Measurements from ENCODE around the gene RHBDL3.
A peak's percentile ranks its signal among the peaks of the same experiment; 100 is the strongest.
"Not testable (repeated sequence)": the region's sequence is repeated elsewhere in the genome, so short reads cannot be mapped to it uniquely, and the experiment has no call there.

The RHBDL3 gene

GRCh38 chr17:32253117-32253611 is 12.5 kb upstream of the RHBDL3 start:
- Histone ChIP-seq H3K4me3 (ENCODE audit: low read length) (no peak overlapping the region), H3K4me1 (ENCODE audit: control insufficient read depth, insufficient read depth, low read length) (no peaks in the 10 kb centered on the region), H3K36me3 (ENCODE audit: control insufficient read depth, insufficient read depth, low read length) (no peaks in the 10 kb centered on the region), H3K27me3 (ENCODE audit: control insufficient read depth, insufficient read depth, low read length) (no peaks in the 10 kb centered on the region), H3K27ac (ENCODE audit: low read length) (no peak overlapping the region), H3K9me3 (ENCODE audit: control insufficient read depth, insufficient read depth, low read length) (no peaks in the 10 kb centered on the region)
- no peak for DNase-seq (ENCODE audit: low read depth, low spot score)
- WGBS (ENCODE audit: insufficient coverage, insufficient read length) = no CpG with 5 or more reads among the region's 12 CpGs

GRCh38 chr17:32256012-32256700 is 9.5 kb upstream of the RHBDL3 start:
- Histone ChIP-seq H3K9me3 (ENCODE audit: control insufficient read depth, insufficient read depth, low read length) (no peaks in the 10 kb centered on the region), H3K4me3 (ENCODE audit: low read length) (no peak overlapping the region), H3K27ac (ENCODE audit: low read length) (no peak overlapping the region), H3K27me3 (ENCODE audit: control insufficient read depth, insufficient read depth, low read length) (no peaks in the 10 kb centered on the region), H3K4me1 (ENCODE audit: control insufficient read depth, insufficient read depth, low read length) (peaks cover 3% of the 10 kb centered on the region; the same call in 1 of the 2 replicates), H3K36me3 (ENCODE audit: control insufficient read depth, insufficient read depth, low read length) (no peaks in the 10 kb centered on the region)
- DNase-seq (ENCODE audit: low read depth, low spot score) = no peak
- WGBS (ENCODE audit: insufficient coverage, insufficient read length) = no CpG with 5 or more reads among the region's 9 CpGs

- Histone ChIP-seq H3K27me3 (ENCODE audit: control insufficient read depth, insufficient read depth, low read length) (no peaks in the 10 kb centered on the region), H3K4me3 (ENCODE audit: low read length) (no peak overlapping the region), H3K27ac (ENCODE audit: low read length) (no peak overlapping the region), H3K4me1 (ENCODE audit: control insufficient read depth, insufficient read depth, low read length) (peaks cover 3% of the 10 kb centered on the region; the same call in 1 of the 2 replicates), H3K36me3 (ENCODE audit: control insufficient read depth, insufficient read depth, low read length) (no peaks in the 10 kb centered on the region), H3K9me3 (ENCODE audit: control insufficient read depth, insufficient read depth, low read length) (no peaks in the 10 kb centered on the region)
- WGBS (ENCODE audit: insufficient coverage, insufficient read length) = no CpG with 5 or more reads among the region's 9 CpGs
- no peak for DNase-seq (ENCODE audit: low read depth, low spot score)
These were observed 9.0 kb upstream of the RHBDL3 start for GRCh38 chr17:32256701-32257019.

DNA sequence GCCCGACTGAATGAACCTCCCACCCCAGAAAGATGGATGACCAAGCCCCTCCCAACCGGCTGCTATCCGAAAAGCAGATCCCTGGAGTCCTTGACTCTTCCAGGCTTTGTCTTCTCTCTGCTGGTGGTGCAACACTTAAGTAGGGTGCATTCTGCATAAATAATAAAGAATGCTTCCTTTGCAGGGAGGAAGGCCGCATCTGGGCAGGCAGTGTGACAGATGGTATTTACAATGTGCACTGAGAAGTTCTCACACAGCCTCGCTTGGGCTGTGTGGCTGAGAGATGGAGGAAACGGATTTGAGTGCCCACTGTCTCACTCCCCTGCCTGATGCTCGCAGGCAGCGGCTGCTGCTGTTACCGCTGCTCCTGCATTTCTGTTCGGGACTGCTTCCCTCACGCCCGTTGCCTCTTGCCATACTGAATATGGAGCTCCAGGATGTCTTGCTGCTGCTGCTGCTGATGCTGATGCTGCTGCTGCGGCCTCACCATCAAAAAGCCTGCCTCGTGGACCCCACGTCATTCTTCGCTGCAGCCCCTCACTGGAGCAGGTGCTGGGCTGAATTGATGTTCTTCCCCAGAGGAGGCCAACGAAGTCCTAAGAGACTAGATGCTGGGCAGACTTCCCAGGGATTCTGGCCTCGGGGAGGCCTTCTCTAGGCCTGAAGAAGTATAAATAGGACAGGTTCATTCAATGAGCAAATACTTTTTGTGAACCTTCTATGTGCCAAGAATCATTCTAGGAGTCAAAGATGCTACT is 7.1 kb upstream of the RHBDL3 start:
- Histone ChIP-seq H3K9me3 (ENCODE audit: control insufficient read depth, insufficient read depth, low read length) (no peaks in the 10 kb centered on the region), H3K4me1 (ENCODE audit: control insufficient read depth, insufficient read depth, low read length) (peaks cover 3% of the 10 kb centered on the region; the same call in 1 of the 2 replicates), H3K36me3 (ENCODE audit: control insufficient read depth, insufficient read depth, low read length) (no peaks in the 10 kb centered on the region), H3K27ac (ENCODE audit: low read length) (no peak overlapping the region), H3K4me3 (ENCODE audit: low read length) (no peak overlapping the region), H3K27me3 (ENCODE audit: control insufficient read depth, insufficient read depth, low read length) (no peaks in the 10 kb centered on the region)
- no CpG with 5 or more reads among the region's 18 CpGs for WGBS (ENCODE audit: insufficient coverage, insufficient read length)
- DNase-seq (ENCODE audit: low read depth, low spot score) = no peak

DNA sequence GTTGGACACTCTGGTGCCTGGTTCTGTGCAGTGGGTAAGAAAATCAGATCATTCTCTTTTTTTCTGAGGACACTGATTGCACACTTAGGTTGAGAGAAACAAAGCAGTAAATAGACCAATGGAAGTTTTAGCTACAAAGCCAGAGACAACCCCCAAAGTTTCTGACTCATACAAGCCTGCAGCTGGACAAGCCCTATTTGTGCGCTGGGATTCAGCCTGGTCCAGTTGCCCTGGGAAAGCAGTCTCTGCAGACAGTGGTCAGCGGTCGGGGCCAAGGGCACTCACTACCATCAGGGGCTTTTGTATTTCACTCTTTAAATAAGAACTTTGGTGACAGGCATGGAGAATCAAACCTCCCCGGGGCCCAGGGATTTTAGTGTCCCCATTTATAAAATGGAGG is 6.0 kb upstream of the RHBDL3 start:
- H3K4me1 ChIP-seq (ENCODE audit: control insufficient read depth, insufficient read depth, low read length) = peaks cover 5% of the 10 kb centered on the region
- H3K4me3 ChIP-seq (ENCODE audit: low read length) = no peak overlapping the region
- no peak for DNase-seq (ENCODE audit: low read depth, low spot score)
- no peaks in the 10 kb centered on the region for H3K36me3 ChIP-seq (ENCODE audit: control insufficient read depth, insufficient read depth, low read length)
- H3K9me3 ChIP-seq (ENCODE audit: control insufficient read depth, insufficient read depth, low read length) = no peaks in the 10 kb centered on the region
- H3K27me3 ChIP-seq (ENCODE audit: control insufficient read depth, insufficient read depth, low read length) = peaks cover 2% of the 10 kb centered on the region; the same call in 1 of the 2 replicates
- WGBS (ENCODE audit: insufficient coverage, insufficient read length) = no CpG with 5 or more reads among the region's 4 CpGs
- H3K27ac ChIP-seq (ENCODE audit: low read length) = no peak overlapping the region

DNA sequence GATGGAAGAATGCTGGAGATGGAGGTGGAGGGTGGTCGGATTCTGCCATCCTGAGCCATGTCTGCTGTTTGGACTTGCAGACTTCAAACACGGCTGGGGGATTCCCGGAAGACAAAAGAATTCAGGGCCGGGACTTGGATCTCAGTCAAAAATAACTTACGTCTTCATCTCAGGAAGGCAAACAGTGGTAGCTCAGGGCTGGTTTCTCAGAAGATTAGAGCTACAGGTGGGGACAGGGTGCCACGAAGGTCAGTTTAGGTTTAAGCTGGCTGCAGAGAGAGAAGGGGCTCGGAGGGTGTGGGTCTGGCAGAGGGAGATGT is 4.3 kb upstream of the RHBDL3 start:
- H3K27me3 ChIP-seq (ENCODE audit: control insufficient read depth, insufficient read depth, low read length) = peaks cover 9% of the 10 kb centered on the region; the same call in 1 of the 2 replicates
- no peaks in the 10 kb centered on the region for H3K9me3 ChIP-seq (ENCODE audit: control insufficient read depth, insufficient read depth, low read length)
- peaks cover 8% of the 10 kb centered on the region for H3K4me1 ChIP-seq (ENCODE audit: control insufficient read depth, insufficient read depth, low read length)
- no peaks in the 10 kb centered on the region for H3K36me3 ChIP-seq (ENCODE audit: control insufficient read depth, insufficient read depth, low read length)
- no CpG with 5 or more reads among the region's 7 CpGs for WGBS (ENCODE audit: insufficient coverage, insufficient read length)
- DNase-seq (ENCODE audit: low read depth, low spot score) = no peak
- H3K4me3 ChIP-seq (ENCODE audit: low read length) = no peak overlapping the region
- no peak overlapping the region for H3K27ac ChIP-seq (ENCODE audit: low read length)

- WGBS (ENCODE audit: insufficient coverage, insufficient read length) = no CpG with 5 or more reads among the region's 13 CpGs
- Histone ChIP-seq H3K9me3 (ENCODE audit: control insufficient read depth, insufficient read depth, low read length) (no peaks in the 10 kb centered on the region), H3K27me3 (ENCODE audit: control insufficient read depth, insufficient read depth, low read length) (peaks cover 10% of the 10 kb centered on the region; the same call in 1 of the 2 replicates), H3K36me3 (ENCODE audit: control insufficient read depth, insufficient read depth, low read length) (no peaks in the 10 kb centered on the region), H3K4me3 (ENCODE audit: low read length) (no peak overlapping the region), H3K4me1 (ENCODE audit: control insufficient read depth, insufficient read depth, low read length) (peaks cover 8% of the 10 kb centered on the region), H3K27ac (ENCODE audit: low read length) (no peak overlapping the region)
- DNase-seq (ENCODE audit: low read depth, low spot score) = no peak
These were observed 3.6 kb upstream of the RHBDL3 start for GRCh38 chr17:32261936-32262510.

DNA sequence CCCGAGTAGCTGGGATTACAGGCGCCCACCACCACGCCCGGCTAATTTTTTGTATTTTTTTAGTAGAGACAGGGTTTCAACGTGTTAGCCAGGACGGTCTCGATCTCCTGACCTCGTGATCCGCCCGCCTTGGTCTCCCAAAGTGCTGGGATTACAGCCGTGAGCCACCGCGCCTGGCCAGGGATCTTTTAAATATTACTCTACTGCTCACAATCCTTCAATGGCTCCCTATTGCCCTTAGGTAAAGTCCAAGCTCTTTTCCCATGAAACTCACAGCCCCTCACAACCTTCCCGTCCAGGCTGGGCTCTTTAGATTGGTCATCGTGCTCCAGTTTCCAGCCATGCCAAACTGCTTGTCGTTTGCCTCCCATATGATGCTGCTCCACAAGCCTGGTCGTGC is 2.1 kb upstream of the RHBDL3 start:
- not testable (repeated sequence) for H3K9me3 ChIP-seq (ENCODE audit: control insufficient read depth, insufficient read depth, low read length); H3K27ac ChIP-seq (ENCODE audit: low read length); H3K4me1 ChIP-seq (ENCODE audit: control insufficient read depth, insufficient read depth, low read length); H3K36me3 ChIP-seq (ENCODE audit: control insufficient read depth, insufficient read depth, low read length); DNase-seq (ENCODE audit: low read depth, low spot score); H3K4me3 ChIP-seq (ENCODE audit: low read length)
- no CpG with 5 or more reads among the region's 17 CpGs for WGBS (ENCODE audit: insufficient coverage, insufficient read length)
- H3K27me3 ChIP-seq (ENCODE audit: control insufficient read depth, insufficient read depth, low read length) = peaks cover 14% of the 10 kb centered on the region; the same call in 1 of the 2 replicates

DNA sequence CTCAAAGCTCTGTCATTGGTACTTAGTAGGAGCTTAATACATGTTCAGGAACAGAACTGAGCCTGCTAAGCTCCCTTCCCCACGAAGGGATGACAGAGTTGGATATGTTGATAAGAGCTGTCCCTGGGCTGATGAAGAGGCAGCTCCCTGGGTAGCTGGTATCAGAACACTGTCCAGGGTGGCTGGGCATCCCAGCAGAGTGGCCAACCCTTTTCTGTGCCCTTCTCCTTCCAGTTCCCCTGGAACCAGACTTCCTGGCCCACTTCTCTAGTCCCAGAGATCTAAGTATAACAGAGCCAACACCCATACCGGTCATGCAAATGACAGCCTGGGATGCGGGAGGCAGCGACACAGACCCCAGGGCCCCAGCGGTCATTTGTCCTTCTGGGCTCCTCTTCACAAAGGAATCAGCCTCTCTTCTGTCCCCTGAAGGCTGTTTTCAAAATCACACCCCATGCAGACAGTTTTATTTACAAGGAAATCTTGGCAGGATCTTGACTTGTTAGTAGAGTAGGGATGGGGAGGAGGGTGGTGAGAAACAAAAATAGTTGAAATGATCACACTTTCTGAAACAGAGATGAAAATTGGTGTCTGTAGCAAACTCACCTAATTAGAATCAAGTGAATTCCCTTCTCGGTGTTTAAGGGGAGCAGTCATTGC is 1.4 kb upstream of the RHBDL3 start:
- H3K27me3 ChIP-seq (ENCODE audit: control insufficient read depth, insufficient read depth, low read length) = peaks cover 14% of the 10 kb centered on the region; the same call in 1 of the 2 replicates
- H3K27ac ChIP-seq (ENCODE audit: low read length) = no peak overlapping the region
- no peak overlapping the region; the same call in 1 of the 2 replicates for H3K4me3 ChIP-seq (ENCODE audit: low read length)
- no peaks in the 10 kb centered on the region for H3K36me3 ChIP-seq (ENCODE audit: control insufficient read depth, insufficient read depth, low read length)
- DNase-seq (ENCODE audit: low read depth, low spot score) = no peak
- H3K4me1 ChIP-seq (ENCODE audit: control insufficient read depth, insufficient read depth, low read length) = peaks cover 5% of the 10 kb centered on the region
- WGBS (ENCODE audit: insufficient coverage, insufficient read length) = no CpG with 5 or more reads among the region's 6 CpGs
- no peaks in the 10 kb centered on the region for H3K9me3 ChIP-seq (ENCODE audit: control insufficient read depth, insufficient read depth, low read length)

DNA sequence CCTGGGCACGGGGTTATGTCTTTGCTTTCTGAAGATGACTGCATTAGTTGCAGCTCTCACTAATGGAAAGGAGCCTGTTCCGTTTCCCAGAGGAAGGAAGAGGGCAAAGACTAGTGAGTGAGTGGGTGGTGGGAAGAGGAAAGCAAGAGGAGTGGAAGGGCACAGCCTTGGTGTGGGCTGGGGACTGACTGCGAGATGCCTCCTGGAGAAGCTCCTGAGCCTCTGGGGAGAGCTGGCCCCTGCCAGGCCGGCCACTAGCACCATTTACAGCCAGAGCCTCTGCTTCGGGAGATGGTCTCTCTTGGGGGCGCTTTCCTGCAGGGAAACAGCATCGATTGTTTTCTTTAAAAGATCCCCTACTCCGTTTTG is 825 bp upstream of the RHBDL3 start:
- peak overlapping the region; percentile 8; the same call in 1 of the 2 replicates for H3K4me3 ChIP-seq (ENCODE audit: low read length)
- no peak overlapping the region for H3K27ac ChIP-seq (ENCODE audit: low read length)
- H3K27me3 ChIP-seq (ENCODE audit: control insufficient read depth, insufficient read depth, low read length) = peaks cover 14% of the 10 kb centered on the region; the same call in 1 of the 2 replicates
- WGBS (ENCODE audit: insufficient coverage, insufficient read length) = no CpG with 5 or more reads among the region's 8 CpGs
- DNase-seq (ENCODE audit: low read depth, low spot score) = no peak
- H3K9me3 ChIP-seq (ENCODE audit: control insufficient read depth, insufficient read depth, low read length) = no peaks in the 10 kb centered on the region
- H3K4me1 ChIP-seq (ENCODE audit: control insufficient read depth, insufficient read depth, low read length) = peaks cover 5% of the 10 kb centered on the region
- no peaks in the 10 kb centered on the region for H3K36me3 ChIP-seq (ENCODE audit: control insufficient read depth, insufficient read depth, low read length)

Data from iPS DF 6.9 (cell line).